ENCODE measurements around the gene NR6A1.

GRCh38 chr9:124541824-124542223, 229.3 kb downstream of the NR6A1 start:
- TF ChIP-seq EZH2phosphoT487 (IDR thresholded peaks at IDR 0.05; ENCODE audit: insufficient read depth, low read depth) (no peak), EZH2 (IDR thresholded peaks at IDR 0.05; ENCODE audit: insufficient read depth, poor library complexity, severe bottlenecking) (no peak)
